IPS DF 4.7 (cell line): ENCODE data around the gene CELF4.

Experiments used
- DNase-seq: peaks from one replicate; pipeline ENCODE4 v3.0.0-alpha.2; 2013; ENCODE audit warnings: low spot score; ENCODE audit errors: extremely low read depth

The CELF4 gene

DNA sequence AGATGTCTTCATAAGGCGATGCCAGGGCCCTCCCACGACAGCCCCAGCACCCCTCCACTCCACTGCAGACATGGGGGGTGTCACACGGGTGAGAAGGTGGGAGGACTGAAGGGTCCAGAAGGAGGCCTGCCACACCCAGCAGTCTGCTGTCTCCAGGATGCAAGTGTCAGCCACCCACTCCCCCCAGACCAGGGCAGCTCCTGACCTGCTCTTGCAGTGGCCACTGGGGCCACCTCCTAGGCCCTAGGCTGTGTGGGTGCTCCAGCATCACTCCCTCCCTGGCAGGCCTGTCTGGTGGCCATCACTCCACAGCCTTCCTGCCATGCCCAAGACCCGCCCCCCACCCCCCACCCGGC is 171.0 kb downstream of the CELF4 start:
- DNase-seq: no peak

DNA sequence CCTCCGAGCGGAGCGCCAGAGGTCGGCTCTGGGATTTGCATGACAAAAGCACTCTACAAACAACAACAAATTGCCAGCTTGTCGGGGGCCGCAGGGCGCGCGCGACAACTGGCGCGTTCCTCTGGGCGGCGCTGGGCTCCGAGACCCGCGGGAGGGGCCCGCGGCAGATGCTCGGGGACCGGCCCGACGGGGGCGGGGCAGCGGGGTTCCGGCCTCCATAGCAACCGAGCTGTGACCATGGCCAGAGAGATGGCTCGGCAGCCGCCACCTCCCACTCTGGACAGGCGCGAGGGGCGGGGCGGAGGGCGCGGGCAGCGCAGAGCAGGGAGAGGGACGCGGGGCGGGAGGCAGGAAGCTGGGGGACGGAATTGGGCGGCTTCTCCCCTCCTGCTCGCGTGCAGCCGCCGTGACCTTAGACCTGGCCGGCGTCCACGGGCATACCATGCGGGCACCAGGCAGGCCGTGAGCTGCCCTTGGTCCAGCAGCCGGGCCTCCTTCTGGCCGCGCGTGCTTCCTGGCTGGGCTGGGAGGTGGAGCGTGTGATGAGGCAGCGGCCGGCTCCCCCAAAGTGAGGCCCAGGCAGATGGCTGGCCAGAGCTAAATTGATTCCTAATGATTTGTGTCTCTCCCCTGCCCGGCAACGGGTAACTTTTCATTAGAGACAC is 171.5 kb downstream of the CELF4 start:
- peak; percentile 51 for DNase-seq

DNA sequence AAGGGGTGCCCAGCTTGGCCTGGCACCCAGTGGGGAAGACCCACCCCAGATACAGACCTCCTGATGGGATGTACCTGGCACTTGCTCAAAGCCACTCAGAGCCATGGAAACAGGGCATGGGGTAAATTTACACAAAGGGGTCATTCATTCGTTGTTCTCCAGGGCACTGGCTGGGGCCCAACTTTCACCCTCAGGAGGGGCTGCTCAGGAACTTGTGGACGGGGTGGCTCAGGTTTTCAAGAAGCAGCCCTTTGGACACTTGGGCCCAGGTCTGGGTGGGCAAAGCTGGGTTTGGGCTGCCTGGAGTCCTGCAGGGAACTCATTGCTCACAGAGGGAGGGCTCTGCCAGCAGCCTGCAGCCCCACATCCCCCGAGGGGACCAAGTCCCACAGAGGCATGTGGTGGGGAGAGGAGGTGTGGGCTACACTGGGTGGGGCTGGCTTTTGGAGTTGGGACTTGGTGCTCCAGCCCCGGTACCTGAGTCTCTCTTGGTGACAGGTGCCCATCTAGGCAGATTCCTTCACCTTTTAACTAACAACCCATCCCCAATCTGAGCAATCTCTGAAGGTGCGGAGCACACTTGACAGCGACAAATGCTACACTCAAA is 172.3 kb downstream of the CELF4 start:
- no peak for DNase-seq

DNA sequence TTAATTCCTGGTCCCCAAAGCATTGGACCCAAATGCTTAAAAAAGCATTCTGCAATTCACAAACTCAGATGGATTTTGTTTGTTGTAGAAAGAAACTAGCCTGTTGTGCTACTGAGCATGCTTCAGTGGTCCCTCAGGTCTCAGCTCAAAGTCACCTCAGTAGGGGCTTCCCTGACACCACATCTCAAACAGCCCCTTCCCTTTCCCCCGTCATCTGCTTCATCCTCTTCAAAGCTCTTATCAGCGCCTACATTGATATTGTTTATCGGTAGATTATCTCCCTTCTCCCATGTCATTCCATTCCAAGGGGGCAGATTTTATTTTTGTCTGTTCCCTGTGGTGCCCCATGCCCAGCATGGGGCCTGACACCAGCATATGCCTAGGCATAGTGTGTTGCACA is 172.9 kb downstream of the CELF4 start:
- DNase-seq: no peak

DNA sequence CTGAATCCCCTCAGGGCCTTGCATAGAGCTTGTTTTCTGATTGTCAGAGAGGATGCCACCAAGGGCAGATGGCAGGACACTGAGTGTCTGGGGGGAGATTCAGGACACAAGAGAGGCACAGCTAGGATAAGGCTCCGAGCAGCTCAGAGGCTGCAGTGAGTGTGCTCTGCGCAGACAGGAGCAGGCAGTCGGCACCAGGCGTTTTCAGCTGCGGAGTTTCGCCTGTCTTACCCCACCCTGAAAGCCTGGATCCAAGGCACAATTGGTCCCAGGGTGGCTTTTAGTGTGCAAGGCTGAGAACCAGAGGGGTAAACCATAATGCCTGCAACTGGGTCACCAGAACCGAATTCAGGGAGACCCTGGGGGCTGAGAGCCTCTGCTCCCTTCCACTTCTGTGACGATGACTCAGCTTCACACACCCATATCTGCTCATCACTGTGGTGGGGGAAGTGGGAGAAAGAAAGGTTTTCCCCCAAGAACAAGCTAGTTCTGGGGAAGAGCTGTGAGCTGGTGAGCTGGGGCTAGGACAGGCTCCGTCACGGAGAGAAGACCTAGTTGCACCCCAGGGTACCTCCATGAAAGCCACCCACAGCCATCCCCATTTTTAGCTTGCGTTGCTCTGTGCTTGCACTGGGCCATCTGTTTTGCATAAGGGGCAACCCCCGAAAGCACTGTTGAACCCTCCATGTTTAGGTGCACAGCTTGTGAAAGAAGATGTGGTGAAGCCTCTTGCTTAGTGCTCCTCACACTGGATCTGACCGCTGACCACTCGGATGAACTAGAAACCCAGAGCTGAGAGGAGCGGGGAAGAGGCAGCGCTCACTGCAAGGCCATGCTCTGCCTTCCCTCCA is 173.7 kb downstream of the CELF4 start:
- DNase-seq: no peak

DNA sequence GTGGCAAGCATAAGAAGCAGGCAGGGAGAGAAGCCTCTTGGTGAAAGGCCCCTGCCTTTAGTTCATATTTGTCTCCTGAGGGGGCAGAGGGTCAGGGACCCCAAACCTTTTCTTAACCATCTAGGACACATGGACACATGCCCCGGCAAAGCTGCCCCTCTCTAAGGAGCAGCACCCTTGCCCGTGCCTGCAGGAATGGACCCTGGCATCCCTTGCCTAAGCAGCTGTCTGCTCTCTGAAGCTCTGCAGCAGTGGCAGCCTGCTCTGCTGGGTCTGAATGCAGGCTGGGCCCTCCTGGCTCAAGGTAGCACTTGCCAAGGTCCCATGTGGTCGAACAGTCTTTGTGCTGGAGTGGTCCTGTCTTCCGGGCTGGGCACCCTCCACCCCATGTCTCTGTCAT is 174.4 kb downstream of the CELF4 start:
- DNase-seq: no peak

DNA sequence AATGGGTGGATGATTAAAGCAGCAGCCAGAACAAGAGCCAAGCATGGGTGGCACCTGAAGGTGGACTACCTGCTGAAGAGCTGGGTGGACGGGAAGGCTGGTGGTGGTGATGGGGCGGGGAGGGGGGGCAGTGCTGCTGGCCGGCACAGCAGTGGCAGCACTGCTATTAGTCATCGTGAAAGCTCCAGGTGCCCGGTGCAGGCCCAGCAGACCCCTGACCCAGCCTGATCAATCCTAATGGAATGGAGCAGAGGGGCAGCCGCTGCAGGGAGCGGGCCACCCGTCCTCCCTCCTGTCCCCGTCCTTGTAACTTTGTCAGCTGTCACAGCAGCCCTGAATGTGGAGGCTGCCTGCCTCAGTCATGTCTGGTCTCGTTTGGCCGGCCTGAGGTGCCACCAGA is 174.9 kb downstream of the CELF4 start:
- no peak for DNase-seq

DNA sequence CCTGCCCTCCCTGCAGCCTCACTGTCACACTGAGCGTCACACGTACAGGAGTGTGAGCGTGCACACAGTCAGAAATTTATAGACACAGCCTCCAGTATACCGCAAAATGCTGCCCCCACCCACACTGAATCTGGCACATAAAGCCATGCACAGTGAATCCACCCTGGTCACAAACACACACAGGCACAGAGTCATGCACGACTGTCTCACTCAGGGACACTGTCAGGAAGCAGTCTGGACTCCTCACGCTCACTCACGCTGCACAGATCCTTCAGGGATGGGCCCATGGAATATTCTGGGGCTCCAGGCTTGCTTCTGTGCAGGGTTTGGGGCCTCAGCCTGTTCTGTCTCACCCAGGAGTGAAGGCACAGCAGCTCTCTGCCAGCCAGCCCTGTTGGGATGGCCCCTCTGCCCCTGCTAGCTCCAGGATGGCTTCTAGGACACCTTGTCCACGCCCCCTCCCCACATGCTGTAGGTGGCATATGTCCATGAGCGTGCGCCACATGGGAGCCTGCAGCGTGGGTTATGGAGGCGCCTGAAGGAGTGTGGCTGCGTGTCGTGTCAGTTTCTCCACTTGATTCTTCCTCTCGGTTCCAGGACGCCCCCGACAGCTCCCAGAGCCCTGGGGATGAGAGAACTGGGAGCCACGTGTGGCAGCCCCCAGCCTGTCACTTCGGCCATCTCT is 175.8 kb downstream of the CELF4 start:
- DNase-seq: no peak

DNA sequence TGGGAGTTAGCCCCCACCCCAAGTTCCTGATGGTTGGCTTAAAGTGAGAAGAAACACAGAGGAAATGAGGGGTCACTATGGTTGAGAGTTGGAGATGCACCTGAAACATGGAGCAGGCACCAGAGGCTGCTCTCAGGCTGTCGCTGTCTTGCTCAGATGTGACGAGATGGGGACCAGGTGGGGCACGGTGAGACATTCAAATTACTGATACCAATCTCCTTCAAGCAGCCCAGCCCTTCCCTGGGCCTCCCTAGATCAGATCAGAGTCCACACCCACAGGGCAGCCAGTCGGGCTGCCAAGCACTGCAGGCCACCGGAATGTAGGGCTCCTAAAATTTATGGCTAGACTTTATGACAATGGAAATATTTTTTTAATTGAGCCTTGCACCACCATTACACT is 176.6 kb downstream of the CELF4 start:
- no peak for DNase-seq

DNA sequence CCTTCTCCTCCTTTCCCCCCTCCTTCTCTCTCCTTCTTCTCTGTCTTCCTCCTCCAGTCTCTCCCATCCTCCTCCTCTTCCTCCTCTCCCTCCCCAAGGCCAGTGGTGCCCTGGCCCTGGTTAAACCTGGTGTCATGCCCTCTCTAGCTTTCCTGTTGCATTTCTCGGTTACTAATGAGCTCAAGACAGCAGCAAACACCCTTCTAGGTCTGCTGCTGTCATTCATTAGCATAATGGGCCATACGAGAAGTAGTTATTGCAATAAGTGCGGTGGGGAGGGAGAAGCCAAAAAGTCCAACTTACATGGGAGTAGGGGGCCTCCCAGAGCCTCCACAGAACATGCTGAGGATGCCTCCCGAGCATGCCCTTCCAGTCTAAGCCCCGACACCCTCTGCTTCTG is 177.2 kb downstream of the CELF4 start:
- DNase-seq: no peak

DNA sequence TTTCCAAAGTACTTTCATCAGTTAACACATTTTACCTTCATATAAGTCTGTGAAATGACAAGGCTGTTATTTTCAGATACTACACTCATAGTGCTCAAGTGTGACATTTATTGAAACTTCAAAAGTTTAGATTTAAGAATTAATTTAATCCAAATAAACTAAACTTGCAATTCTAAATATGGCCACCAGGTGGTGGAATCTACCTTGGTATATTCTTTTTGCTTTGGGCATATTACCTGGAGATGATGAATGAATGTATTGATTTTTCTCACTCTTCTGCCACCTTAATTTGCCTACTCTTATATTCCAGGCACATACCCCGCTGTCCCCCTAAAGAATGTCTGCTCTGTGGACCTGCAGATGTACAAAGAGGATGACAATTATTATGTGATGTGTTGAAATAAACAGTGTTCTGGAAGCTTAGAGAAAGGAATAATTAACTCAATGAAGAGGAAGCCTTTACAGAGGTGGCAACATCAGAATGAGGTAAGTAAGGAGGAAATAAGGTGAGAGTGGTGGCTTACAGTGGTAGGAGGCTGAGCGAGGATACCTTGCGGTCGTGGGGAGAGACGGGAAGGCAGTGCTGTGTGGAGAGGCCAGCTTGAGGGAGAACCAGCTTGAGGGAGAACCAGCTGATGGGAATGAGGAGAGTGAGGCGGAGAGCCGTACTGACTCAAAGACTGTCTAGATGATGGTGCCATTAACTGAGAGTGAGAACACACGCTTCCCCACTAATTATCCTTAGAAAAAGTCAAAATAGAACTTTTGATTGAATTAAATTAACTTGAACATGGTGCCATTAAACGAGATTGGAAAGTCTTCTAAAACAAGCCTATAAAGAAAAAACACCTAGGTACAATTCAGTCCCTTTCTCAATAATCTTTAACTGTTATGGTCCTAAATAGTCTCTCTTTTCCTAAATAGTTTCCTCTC is 179.5 kb downstream of the CELF4 start:
- DNase-seq: no peak

DNA sequence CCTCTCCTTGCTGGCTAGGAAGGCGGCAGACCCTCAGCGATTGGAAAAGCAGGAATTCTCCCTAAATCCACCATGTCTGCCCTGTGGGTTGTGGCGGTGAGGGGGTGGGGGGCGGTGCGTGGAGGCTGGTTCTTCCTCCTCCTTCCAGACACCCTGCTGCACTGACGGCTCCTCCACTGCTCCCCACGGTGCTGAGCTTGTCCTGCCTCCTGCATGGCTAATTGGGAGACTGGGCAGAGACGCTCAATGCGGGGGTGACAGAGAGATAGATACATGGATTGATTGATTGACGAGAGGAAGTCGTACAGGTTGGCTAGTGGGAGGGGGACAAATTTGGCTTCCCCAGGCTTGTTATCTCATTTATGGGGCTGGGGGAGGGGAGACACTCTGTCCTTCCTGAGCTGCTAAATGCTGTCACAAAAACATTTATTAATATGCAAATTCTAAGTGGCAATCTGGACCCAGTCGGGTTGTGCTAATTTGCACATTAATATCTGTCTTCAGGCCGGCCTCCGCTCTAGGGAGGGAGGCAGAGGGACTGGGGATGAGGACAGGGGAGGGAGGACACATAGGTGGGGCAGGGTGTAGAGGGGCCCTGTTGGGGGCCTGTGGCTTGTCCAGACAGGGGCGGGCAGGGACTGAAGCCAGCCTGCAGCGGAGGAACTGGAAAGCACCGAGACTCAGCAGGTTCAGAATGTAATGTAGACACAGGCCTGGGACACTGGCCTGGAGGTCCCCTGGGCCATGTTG is 181.6 kb downstream of the CELF4 start:
- DNase-seq: no peak

DNA sequence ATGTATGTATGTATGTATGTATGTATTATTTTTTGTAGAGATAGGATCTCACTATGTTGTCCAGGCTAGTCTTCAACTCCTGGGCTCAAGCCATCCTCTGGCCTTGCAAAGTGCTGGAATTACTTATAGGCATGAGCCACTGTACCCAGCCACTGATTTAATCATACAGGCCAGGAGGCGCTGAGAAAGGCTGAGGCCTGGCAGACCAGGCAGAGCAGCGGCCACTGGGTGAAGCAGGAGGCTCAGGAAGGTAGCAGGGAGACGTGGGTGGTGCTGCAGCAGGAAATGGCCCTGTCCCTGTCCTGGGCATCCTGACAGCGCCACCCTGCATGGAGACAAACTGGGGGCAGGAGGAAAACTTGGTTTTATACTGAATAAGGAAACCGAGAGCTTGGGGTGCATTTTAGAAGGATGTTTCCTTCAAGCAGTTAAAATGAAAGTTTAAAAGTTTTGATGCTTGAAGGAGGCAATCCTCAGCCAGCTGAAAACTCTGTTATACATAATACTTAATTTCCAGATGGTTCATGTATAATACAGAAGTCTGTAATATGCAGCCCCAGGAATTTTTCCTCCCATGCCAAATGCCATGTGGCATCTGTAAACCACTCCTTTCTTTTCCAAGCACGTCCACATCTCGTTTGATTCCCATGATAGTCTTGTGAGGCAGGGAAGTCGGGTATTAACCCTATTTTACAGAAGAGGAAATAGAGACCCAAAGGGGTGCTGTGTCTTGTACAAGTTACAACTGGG is 182.4 kb downstream of the CELF4 start:
- DNase-seq: no peak

DNA sequence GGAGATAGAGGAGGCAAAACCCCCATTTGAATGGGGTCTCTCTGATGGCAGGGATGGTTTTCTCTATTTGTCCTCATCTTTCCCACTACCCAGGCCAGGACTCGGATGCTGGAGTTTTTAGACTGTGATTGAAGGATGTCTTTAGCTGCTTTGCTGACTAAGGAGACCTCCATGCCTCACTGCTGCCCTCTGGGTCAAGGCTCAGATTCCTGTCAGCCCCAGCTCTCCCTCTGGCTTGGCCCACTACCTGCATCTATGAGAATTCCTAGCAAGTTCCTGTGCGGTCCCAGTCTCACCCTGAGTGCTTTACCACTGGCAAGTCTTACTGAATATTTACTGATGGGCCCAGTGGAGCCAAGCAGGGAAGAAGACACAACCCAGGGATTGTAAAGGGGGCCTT is 184.0 kb downstream of the CELF4 start:
- DNase-seq: no peak

DNA sequence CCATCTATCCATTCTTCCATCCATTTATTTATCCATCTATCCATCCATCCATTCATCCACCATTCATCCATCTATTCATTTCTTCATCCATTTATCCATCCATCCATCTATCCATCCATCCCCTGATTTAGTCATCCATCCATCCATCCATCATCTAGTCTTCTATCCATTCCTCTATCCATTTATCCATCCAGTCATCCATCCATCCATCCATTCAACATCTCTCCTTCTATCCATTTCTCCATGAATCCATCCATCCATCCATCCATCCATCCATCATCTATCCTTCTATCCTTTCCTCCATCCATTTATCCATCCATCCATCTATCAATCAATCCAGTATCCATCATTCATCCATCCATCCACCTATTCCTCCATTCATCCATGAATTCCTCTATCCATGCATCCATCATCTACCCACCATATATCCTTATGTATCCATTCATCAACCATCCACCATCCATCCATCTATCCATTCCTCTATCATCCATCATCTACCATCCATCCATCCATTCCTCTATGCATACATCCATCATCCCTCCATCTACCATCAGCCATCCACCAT is 185.0 kb downstream of the CELF4 start:
- DNase-seq: no peak

DNA sequence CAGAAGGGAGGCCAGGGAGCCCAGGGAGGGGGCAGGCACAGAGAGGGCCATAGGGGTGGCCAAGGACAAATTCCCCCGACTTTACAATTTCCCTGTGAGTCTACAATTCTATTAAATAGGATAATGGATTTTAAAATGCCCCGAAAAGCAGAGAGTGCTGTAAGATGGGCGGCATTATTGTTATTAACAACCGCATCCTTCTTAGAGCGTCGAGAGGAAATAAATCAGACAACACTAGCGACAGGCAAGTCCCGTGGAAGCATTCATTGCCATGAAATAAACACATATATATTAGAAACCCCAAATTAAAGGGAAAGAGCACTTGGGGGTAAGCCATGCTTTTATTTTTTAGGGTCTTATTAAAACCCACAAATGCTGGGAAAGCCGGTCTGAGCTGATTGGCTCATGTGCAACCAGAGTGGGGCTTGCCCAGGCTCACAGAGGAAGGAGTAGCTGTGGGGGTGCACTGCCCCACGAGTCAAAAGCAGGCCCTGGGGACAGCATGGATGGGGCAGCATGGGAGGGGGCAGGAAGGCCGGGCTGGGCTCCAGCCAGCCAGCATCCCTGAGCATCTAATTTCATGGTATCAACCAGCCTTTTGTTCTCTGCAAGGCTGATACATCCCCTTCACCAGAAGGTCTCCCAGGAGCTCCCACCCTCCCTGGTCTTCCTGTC is 187.1 kb downstream of the CELF4 start:
- no peak for DNase-seq

DNA sequence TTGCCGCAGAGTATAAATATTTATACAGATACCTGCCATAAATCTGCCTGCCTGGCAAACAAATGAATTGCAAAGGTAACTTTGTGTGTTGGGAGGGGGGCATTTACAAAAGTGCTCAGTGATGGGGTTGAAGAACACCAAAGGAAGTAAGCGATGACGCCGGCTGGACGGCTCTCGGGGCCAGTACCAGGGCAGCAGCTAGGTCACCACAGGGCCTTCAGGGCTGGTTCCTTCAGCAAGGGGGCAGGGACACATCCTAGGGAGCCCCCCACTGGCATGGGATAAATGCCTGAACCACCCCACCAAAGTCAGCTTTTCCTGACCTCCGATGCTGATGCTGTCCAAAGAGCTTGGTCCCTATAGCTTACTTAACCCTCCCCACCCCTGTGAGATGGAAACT is 190.4 kb downstream of the CELF4 start:
- DNase-seq: no peak

DNA sequence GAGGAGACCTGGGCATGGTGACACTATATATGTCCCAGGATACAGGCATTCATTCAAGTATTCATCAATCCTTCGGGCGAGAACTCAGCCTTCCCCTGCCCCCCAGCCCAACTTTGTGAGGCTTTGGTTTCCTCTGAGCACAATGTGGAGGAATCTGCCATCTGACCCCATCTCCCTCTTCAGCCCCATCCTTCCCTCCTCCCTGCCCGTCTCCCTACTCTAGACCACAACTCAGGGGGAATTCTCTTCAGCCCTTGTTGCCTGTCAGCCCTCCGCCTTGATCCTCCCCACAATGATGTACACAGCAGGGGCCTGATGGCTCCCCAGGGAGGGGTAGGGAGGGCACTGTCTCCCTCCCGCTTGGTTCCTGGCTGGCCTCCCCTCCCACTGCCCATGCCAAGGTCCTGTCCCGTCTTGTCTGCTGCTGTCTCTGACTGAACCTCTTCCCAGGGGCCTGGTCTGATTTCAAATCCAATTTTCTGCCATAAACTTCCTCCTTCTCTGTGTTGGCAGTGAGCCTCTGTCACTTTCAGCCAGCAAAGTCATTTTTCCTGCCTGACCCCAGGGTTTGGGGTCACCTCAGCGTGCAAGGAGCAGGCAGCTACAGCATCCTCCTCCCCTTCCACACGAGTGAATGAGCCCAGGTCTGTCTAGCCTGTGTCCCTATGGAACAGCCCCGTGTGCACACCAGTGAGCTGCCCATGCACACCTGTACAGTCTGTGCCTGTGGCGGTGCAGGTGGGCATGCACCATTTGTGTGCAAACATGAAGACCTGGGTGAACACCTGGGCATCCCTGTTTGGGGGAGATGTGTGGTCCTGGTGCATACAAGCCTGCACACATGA is 197.3 kb downstream of the CELF4 start:
- DNase-seq: no peak
